K562 (cell line): Measurements from ENCODE around the gene PRXL2B. TPM values are rescaled to one million over a fixed set of nuclear protein-coding genes. Genes with fewer than 3 reads are reported as not detected.

Experiments
- ATAC-seq: fragments of 200-7000 bp; cut with Tn5 transposase; 3 replicates; pipeline ENCODE4 v1.9.1; 2020; ENCODE audit warnings: moderate library complexity
- BruUV-seq: library from RNA; stranded (reverse); fragments of 400-500 nt; replicated peaks from 2 replicates; lab custom pipeline; 2021; lab: Mats Ljungman, UMichigan
- CTCF ChIA-PET: fragments of 300-600 bp; formaldehyde crosslinking; extraction: SDS; loops from one replicate; lab custom pipeline; 2021; ENCODE audit warnings: low intra/inter-chr PET ratio; lab: Yijun Ruan, JAX
- POLR2A ChIA-PET: fragments of 300-600, 350-650 bp; sonication (Branson Sonifier 250); formaldehyde crosslinking; extraction: SDS; loops from one replicate; lab custom pipeline; 2021; ENCODE audit warnings: antibody characterized with exemption, inconsistent platforms; lab: Yijun Ruan, JAX
- DNase-seq, 4 experiments: peaks; one replicate each; pipeline versions ENCODE4 v3.0.0 to v3.0.0-alpha.2; 2011 to 2018; ENCODE audit warnings: low spot score in 3 of 4, mixed read lengths in 3 of 4; ENCODE audit errors: extremely low read depth in 1 of 4
- FAIRE-seq: peaks from 2 replicates; lab custom pipeline; 2011; peaks lifted over from hg19 to GRCh38; lab: Jason Lieb, UNC
- H2AFZ ChIP-seq: 2 replicates; pipeline ENCODE4 v1.6.0; 2011; ENCODE audit warnings: low read depth, low read length, control low read depth, inconsistent platforms
- H3K27ac ChIP-seq: fragments of 200-600 bp; 3 replicates; pipeline ENCODE4 v1.8.0; 2011; ENCODE audit warnings: low read depth, mild to moderate bottlenecking, control low read depth, inconsistent platforms, low read length, moderate library complexity, mixed read lengths; ENCODE audit errors: extremely low read depth
- H3K27me3 ChIP-seq, 2 experiments: fragments of 300-600 bp in 1 of 2; 2 replicates in 1 of 2; 3 replicates in 1 of 2; pipeline versions ENCODE4 v1.6.0 to v1.8.0; 2011; ENCODE audit warnings: inconsistent platforms in 2 of 2, low read length in 2 of 2, mild to moderate bottlenecking in 1 of 2, mixed read lengths in 1 of 2, moderate library complexity in 1 of 2; ENCODE audit not compliant: control insufficient read depth in 2 of 2, insufficient read depth in 2 of 2
- H3K36me3 ChIP-seq: fragments of 300-600 bp; 3 replicates; pipeline ENCODE4 v1.8.0; 2011; ENCODE audit warnings: mild to moderate bottlenecking, low read length, inconsistent platforms; ENCODE audit not compliant: control insufficient read depth, insufficient read depth
- H3K4me1 ChIP-seq, 2 experiments: fragments of 200-600 bp in 1 of 2; replicated peaks in 1 of 2; 2 replicates in 1 of 2; 3 replicates in 1 of 2; pipeline versions ENCODE4 v1.5.1 to v1.8.0; 2011; ENCODE audit warnings: inconsistent platforms in 2 of 2, low read length in 2 of 2, mild to moderate bottlenecking in 1 of 2, mixed read lengths in 1 of 2, moderate library complexity in 1 of 2; ENCODE audit not compliant: control insufficient read depth in 2 of 2, insufficient read depth in 2 of 2
- H3K4me2 ChIP-seq: 2 replicates; pipeline ENCODE4 v1.6.1; 2011; ENCODE audit warnings: low read length, control low read depth, inconsistent platforms, mixed read lengths; ENCODE audit not compliant: insufficient read depth
- H3K4me3 ChIP-seq: fragments of 200-600 bp; sonication (generic), shearing (Covaris generic); 2 replicates; pipeline ENCODE4 v1.5.1; 2016; ENCODE audit warnings: control low read depth, inconsistent platforms
- H3K79me2 ChIP-seq: fragments of 200-600 bp; 3 replicates; pipeline ENCODE4 v1.8.0; 2011; ENCODE audit warnings: low read length, inconsistent platforms; ENCODE audit not compliant: control insufficient read depth, insufficient read depth
- H3K9ac ChIP-seq, 2 experiments: 2 replicates each; pipeline versions ENCODE4 v1.6.0 to v1.6.1; 2011; ENCODE audit warnings: low read depth in 2 of 2, low read length in 2 of 2, control low read depth in 1 of 2, inconsistent platforms in 1 of 2, mild to moderate bottlenecking in 1 of 2, mixed read lengths in 1 of 2; ENCODE audit not compliant: insufficient read depth in 1 of 2
- H3K9me1 ChIP-seq: one replicate; pipeline ENCODE4 v1.6.0; 2011; ENCODE audit warnings: inconsistent platforms, mild to moderate bottlenecking, low read length, moderate library complexity; ENCODE audit not compliant: control insufficient read depth, insufficient read depth
- H3K9me3 ChIP-seq: replicated peaks from 2 replicates; pipeline ENCODE4 v1.5.1; 2011; ENCODE audit warnings: low read depth, low read length, inconsistent platforms; ENCODE audit not compliant: control insufficient read depth, insufficient read depth
- H4K20me1 ChIP-seq: replicated peaks from 2 replicates; pipeline ENCODE4 v1.6.1; 2011; ENCODE audit warnings: low read length, inconsistent platforms, mixed read lengths; ENCODE audit not compliant: control insufficient read depth, insufficient read depth
- BCL6 ChIP-seq: fragments of 250-450 bp; sonication (Bioruptor Pico); IDR thresholded peaks from 2 replicates; pipeline ENCODE4 v1.4.0; 2020
- POLR2G ChIP-seq: fragments of 200-400 bp; formaldehyde crosslinking; IDR thresholded peaks from 2 replicates; pipeline ENCODE4 v1.6.1; 2017; ENCODE audit warnings: low read depth, mild to moderate bottlenecking, antibody characterized with exemption, low read length, moderate library complexity
- RCOR1 ChIP-seq, 2 experiments: IDR thresholded peaks; 2 replicates each; pipeline ENCODE4 v1.6.1; 2012; ENCODE audit warnings: low read depth in 2 of 2, low read length in 2 of 2, borderline replicate concordance in 1 of 2, improper control_type of control experiment in 1 of 2
- WGBS: fragments of 100-300 bp; shearing (Covaris generic); methylation state at CpG from one replicate; pipeline ENCODE4 v1.1.6; 2016; ENCODE audit warnings: low coverage, mixed read lengths; ENCODE audit not compliant: insufficient coverage; ENCODE audit errors: missing lambda C conversion rate; 5-methylcytosine and 5-hydroxymethylcytosine counted together
- in situ Hi-C: fragments of 300-500 bp; cut with MboI; formaldehyde crosslinking; loops from 4 replicates; pipeline ENCODE4 v1.15.0; 2018; ENCODE audit warnings: inconsistent platforms, mixed read lengths
- intact Hi-C: fragments of 100-400 bp; cut with micrococcal nuclease; formaldehyde crosslinking; loops from 2 replicates; pipeline ENCODE4 v1.14.2; 2022
- polyA plus RNA-seq, 8 experiments: library from polyadenylated mRNA; depleted of rRNA in 4 of 8; stranded (reverse) in 5 of 8; unstranded in 3 of 8; fragments of >200 nt; fragmentation: Nextera tagmentation in 2 of 8; fragmentation: Illumina TruSeq in 1 of 8; extraction: Ambion mirVana in 2 of 8; extraction: Trizol in 1 of 8; gene quantifications; 2 replicates each; pipeline versions ENCODE4 v1.2.1 to v1.2.3, GENCODE V29; 2011 to 2014; ENCODE audit warnings: inconsistent platforms in 1 of 8, missing spikeins in 1 of 8
- total RNA-seq, 7 experiments: library from RNA; depleted of rRNA in 6 of 7; stranded (reverse); fragments of >200 nt in 6 of 7; fragmentation: Illumina TruSeq in 2 of 7; extraction: Trizol in 2 of 7; gene quantifications; 2 replicates each; pipeline versions ENCODE4 v1.2.1 to v1.2.3, GENCODE V29; 2011 to 2021; ENCODE audit warnings: low replicate concordance in 1 of 7
- TF ChIP-seq, protein P1 (sequence below), 3 experiments: IDR thresholded peaks in 2 of 3; conservative IDR thresholded peaks in 1 of 3; 2 replicates each; pipeline ENCODE4 v1.5.1; 2011 to 2012; ENCODE audit warnings: low read length in 3 of 3, mild to moderate bottlenecking in 3 of 3, control low read depth in 2 of 3, improper control_type of control experiment in 1 of 3, inconsistent platforms in 1 of 3, low read depth in 1 of 3, mixed read lengths in 1 of 3, moderate library complexity in 1 of 3; ENCODE audit not compliant: insufficient read depth in 2 of 3

The PRXL2B gene
- total and polyA plus RNA-seq, 9 of the 15 experiments (the other 6 are each of a cell fraction or from before 2014, with no cell fraction given) = 0.99 to 25.3 (median 11.8) TPM

DNA sequence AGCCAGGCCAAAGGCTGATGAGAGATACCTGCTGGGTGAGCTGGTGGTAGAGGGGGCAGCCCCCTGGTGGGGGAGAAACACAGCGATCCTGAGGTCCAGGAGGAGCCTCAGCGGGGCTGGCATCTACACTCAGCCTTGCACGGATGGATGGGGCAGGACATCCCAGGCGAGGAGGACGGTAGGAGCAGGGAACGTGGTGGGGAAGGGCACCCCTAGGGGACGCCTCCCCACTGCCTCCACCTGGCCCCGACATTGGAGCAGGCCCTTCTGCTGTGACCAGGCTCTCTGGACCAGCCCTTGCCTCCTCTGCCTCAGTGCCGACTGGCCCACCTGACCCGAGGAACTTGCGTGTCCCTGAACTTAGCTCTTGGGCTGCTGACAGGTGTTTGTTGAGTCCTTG, 52.6 kb downstream of the PRXL2B start:
- CTCF ChIA-PET = no interaction called here
- Histone ChIP-seq H3K4me3 (no peak overlapping the region), H4K20me1 (no peaks in the 10 kb centered on the region), H3K27ac (no peak overlapping the region), H3K36me3 (no peaks in the 10 kb centered on the region), H2AFZ (no peak overlapping the region), H3K4me1 (peaks cover 0 to 33% of the 10 kb centered on the region in 2 experiments; a peak in 2 of 5 replicates), H3K9ac (no peak overlapping the region), H3K4me2 (no peak overlapping the region)
- FAIRE-seq (no peak), DNase-seq (no peak), ATAC-seq (no peak)
- no TSS peak for BruUV-seq
- intact Hi-C loops = no loop called here
- 4% methylated on average over 11 of the region's 11 CpGs for WGBS
- POLR2A ChIA-PET = interaction anchor here (0.6 kb wide), 1 partner anchor 193 kb away, joined by 4 read pairs; no protein-coding TSS in a partner anchor
- no peak for TF ChIP-seq RCOR1 (IDR thresholded peaks at IDR 0.05; ENCODE audit: borderline replicate concordance in 1 of 2, low read depth in 2 of 2, low read length in 2 of 2)
- no peak for TF ChIP-seq BCL6 (CRISPR knock-in tag)
- 0 out of 2 replicates have a peak, but pooled peaks have one; percentile 14 for TF ChIP-seq POLR2G
- TF ChIP-seq, protein P1, sequence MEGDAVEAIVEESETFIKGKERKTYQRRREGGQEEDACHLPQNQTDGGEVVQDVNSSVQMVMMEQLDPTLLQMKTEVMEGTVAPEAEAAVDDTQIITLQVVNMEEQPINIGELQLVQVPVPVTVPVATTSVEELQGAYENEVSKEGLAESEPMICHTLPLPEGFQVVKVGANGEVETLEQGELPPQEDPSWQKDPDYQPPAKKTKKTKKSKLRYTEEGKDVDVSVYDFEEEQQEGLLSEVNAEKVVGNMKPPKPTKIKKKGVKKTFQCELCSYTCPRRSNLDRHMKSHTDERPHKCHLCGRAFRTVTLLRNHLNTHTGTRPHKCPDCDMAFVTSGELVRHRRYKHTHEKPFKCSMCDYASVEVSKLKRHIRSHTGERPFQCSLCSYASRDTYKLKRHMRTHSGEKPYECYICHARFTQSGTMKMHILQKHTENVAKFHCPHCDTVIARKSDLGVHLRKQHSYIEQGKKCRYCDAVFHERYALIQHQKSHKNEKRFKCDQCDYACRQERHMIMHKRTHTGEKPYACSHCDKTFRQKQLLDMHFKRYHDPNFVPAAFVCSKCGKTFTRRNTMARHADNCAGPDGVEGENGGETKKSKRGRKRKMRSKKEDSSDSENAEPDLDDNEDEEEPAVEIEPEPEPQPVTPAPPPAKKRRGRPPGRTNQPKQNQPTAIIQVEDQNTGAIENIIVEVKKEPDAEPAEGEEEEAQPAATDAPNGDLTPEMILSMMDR (IDR thresholded peaks at IDR 0.05 in 2 of 3, conservative IDR thresholded peaks at IDR 0.05 in 1 of 3; ENCODE audit: insufficient read depth in 2 of 3, low read depth in 1 of 3, low read length in 3 of 3) = 0 out of 6 replicates have a peak, but pooled peaks of 1 of the 3 experiments have one; percentile 15
- TF ChIP-seq, all 486 proteins: peak for 2
- Histone ChIP-seq H3K9me3 (no peaks in the 10 kb centered on the region), H3K9me1 (peaks cover 2% of the 10 kb centered on the region), H3K79me2 (no peaks in the 10 kb centered on the region), H3K27me3 (peaks cover 0 to 6% of the 10 kb centered on the region in 2 experiments; a peak in 1 of 5 replicates)
- in situ Hi-C loops = loop anchor here (10.0 kb wide), 1 partner anchor 224 kb away; the partner anchor contains the start of gene PEX10
